Endothelial cell of umbilical vein (primary cell): ENCODE data around the gene TRIM27.

Experiments used
- EZH2 ChIP-seq: IDR thresholded peaks from 2 replicates; pipeline ENCODE4 v1.6.1; 2012; ENCODE audit warnings: borderline replicate concordance, low read depth, mild to moderate bottlenecking, moderate library complexity, low read length, inconsistent platforms; ENCODE audit not compliant: severe bottlenecking
- GATA2 ChIP-seq: IDR thresholded peaks from 2 replicates; pipeline ENCODE4 v1.7.0; 2011; ENCODE audit warnings: low read depth, mild to moderate bottlenecking, moderate library complexity, mixed read lengths, low read length; ENCODE audit not compliant: insufficient read length, insufficient read depth
- JUN ChIP-seq: IDR thresholded peaks from 2 replicates; pipeline ENCODE4 v1.6.1; 2011; ENCODE audit warnings: borderline replicate concordance, low read depth; ENCODE audit not compliant: insufficient read length, insufficient read depth
- MYC ChIP-seq: IDR thresholded peaks from one replicate; pipeline ENCODE4 v1.6.1; 2011; ENCODE audit warnings: mild to moderate bottlenecking, low read depth, low read length
- POLR2A ChIP-seq: IDR thresholded peaks from 2 replicates; pipeline ENCODE4 v1.6.1; 2012; ENCODE audit warnings: low read depth, mild to moderate bottlenecking, control low read depth, low read length
- POLR2AphosphoS5 ChIP-seq: IDR thresholded peaks from 2 replicates; pipeline ENCODE4 v1.6.1; 2012; ENCODE audit warnings: low read depth, mild to moderate bottlenecking, control low read depth, low read length, moderate library complexity; ENCODE audit not compliant: insufficient read depth
- TF ChIP-seq, protein P1 (sequence below), 2 donors: IDR thresholded peaks; 1 replicate in 1 of 2; 2 replicates in 1 of 2; pipeline ENCODE4 v1.5.1; 2011; ENCODE audit warnings: low read length in 2 of 2, mild to moderate bottlenecking in 2 of 2, moderate library complexity in 2 of 2, control low read depth in 1 of 2, inconsistent platforms in 1 of 2, low read depth in 1 of 2; ENCODE audit not compliant: insufficient read depth in 1 of 2; ENCODE audit errors: extremely low read depth in 1 of 2
- TF ChIP-seq, protein P2 (sequence below): IDR thresholded peaks from 2 replicates; pipeline ENCODE4 v1.6.1; 2011; ENCODE audit not compliant: insufficient read depth, insufficient read length

DNA sequence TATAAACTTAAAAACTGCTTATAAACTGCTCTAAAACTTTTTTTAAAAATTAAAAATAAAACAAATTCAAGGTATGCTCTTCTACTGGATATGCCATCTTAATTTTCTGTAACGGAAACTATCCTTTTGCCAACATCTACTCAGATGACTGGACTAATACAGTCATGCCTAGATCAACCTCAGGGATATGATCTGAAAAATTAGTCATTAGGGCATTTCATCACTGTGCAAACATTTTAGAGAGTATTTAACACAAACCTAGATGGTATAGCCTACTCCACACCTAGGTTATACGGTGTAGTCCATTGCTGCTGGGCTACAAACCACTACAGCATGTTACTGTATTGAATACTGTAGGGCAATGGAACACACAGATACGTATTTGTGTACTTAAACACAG lies 64.8 kb downstream of the TRIM27 start:
- TF ChIP-seq POLR2A = no peak
- TF ChIP-seq, protein P1, sequence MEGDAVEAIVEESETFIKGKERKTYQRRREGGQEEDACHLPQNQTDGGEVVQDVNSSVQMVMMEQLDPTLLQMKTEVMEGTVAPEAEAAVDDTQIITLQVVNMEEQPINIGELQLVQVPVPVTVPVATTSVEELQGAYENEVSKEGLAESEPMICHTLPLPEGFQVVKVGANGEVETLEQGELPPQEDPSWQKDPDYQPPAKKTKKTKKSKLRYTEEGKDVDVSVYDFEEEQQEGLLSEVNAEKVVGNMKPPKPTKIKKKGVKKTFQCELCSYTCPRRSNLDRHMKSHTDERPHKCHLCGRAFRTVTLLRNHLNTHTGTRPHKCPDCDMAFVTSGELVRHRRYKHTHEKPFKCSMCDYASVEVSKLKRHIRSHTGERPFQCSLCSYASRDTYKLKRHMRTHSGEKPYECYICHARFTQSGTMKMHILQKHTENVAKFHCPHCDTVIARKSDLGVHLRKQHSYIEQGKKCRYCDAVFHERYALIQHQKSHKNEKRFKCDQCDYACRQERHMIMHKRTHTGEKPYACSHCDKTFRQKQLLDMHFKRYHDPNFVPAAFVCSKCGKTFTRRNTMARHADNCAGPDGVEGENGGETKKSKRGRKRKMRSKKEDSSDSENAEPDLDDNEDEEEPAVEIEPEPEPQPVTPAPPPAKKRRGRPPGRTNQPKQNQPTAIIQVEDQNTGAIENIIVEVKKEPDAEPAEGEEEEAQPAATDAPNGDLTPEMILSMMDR (IDR thresholded peaks at IDR 0.05; ENCODE audit: extremely low read depth in 1 of 2, insufficient read depth in 1 of 2, low read depth in 1 of 2, low read length in 2 of 2) = no peak
- no peak for TF ChIP-seq EZH2
- TF ChIP-seq POLR2AphosphoS5 = no peak
- TF ChIP-seq, protein P2, sequence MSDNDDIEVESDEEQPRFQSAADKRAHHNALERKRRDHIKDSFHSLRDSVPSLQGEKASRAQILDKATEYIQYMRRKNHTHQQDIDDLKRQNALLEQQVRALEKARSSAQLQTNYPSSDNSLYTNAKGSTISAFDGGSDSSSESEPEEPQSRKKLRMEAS = no peak
- TF ChIP-seq MYC = no peak
- no peak for TF ChIP-seq JUN
- TF ChIP-seq GATA2 = no peak
